Neuronal stem cell (in vitro differentiated cells): ENCODE data around the gene UQCC5.

Source experiments
- DNase-seq: peaks from one replicate; pipeline ENCODE4 v3.0.0-alpha.2; 2013; ENCODE audit warnings: low spot score
- H2AFZ ChIP-seq: one replicate; pipeline ENCODE4 v1.6.1; 2013; ENCODE audit warnings: mild to moderate bottlenecking, low read length, inconsistent platforms
- H2AK5ac ChIP-seq: 2 replicates; pipeline ENCODE4 v1.6.1; 2013; ENCODE audit warnings: low read depth, mild to moderate bottlenecking, inconsistent platforms, low read length, moderate library complexity, mixed read lengths
- H2BK120ac ChIP-seq: 2 replicates; pipeline ENCODE4 v1.6.1; 2013; ENCODE audit warnings: low read depth, mild to moderate bottlenecking, inconsistent platforms, low read length, moderate library complexity, mixed read lengths
- H2BK12ac ChIP-seq: one replicate; pipeline ENCODE4 v1.6.1; 2013; ENCODE audit warnings: low read length, inconsistent platforms
- H2BK15ac ChIP-seq: 2 replicates; pipeline ENCODE4 v1.6.1; 2013; ENCODE audit warnings: mild to moderate bottlenecking, low read length, inconsistent platforms, mixed read lengths
- H2BK5ac ChIP-seq: one replicate; pipeline ENCODE4 v1.6.1; 2013; ENCODE audit warnings: inconsistent platforms, mild to moderate bottlenecking, low read length, moderate library complexity
- H3K14ac ChIP-seq: one replicate; pipeline ENCODE4 v1.6.1; 2013; ENCODE audit warnings: low read length, inconsistent platforms
- H3K18ac ChIP-seq: 2 replicates; pipeline ENCODE4 v1.6.1; 2013; ENCODE audit warnings: low read length, inconsistent platforms
- H3K23ac ChIP-seq: 2 replicates; pipeline ENCODE4 v1.6.1; 2013; ENCODE audit warnings: low read depth, mild to moderate bottlenecking, mixed read lengths, low read length, inconsistent platforms; ENCODE audit not compliant: poor library complexity
- H3K27ac ChIP-seq: replicated peaks from 3 replicates; pipeline ENCODE4 v1.5.1; 2013; ENCODE audit warnings: low read length, inconsistent platforms
- H3K27me3 ChIP-seq, 3 experiments: 2 replicates each; pipeline ENCODE4 v1.6.1; 2013; ENCODE audit warnings: low read length in 3 of 3, mild to moderate bottlenecking in 2 of 3, inconsistent platforms in 1 of 3, low read depth in 1 of 3, mixed read lengths in 1 of 3, moderate library complexity in 1 of 3; ENCODE audit not compliant: control insufficient read depth in 3 of 3, insufficient read depth in 3 of 3
- H3K36me3 ChIP-seq, 2 donors: replicated peaks in 1 of 2; 2 replicates each; pipeline ENCODE4 v1.6.1; 2013; ENCODE audit warnings: low read length in 2 of 2; ENCODE audit not compliant: control insufficient read depth in 2 of 2, insufficient read depth in 2 of 2
- H3K4ac ChIP-seq: 2 replicates; pipeline ENCODE4 v1.6.1; 2013; ENCODE audit warnings: inconsistent platforms, mild to moderate bottlenecking, low read length, moderate library complexity
- H3K4me1 ChIP-seq, 2 donors: 1 replicate in 1 of 2; 2 replicates in 1 of 2; pipeline ENCODE4 v1.6.1; 2013; ENCODE audit warnings: low read length in 2 of 2, low read depth in 1 of 2; ENCODE audit not compliant: control insufficient read depth in 2 of 2, insufficient read depth in 1 of 2
- H3K4me2 ChIP-seq: one replicate; pipeline ENCODE4 v1.6.1; 2013; ENCODE audit warnings: mild to moderate bottlenecking, low read length, inconsistent platforms; ENCODE audit not compliant: insufficient read depth, poor library complexity, severe bottlenecking
- H3K4me3 ChIP-seq, 2 donors: 2 replicates each; pipeline ENCODE4 v1.5.1; 2013; ENCODE audit warnings: low read length in 2 of 2, mild to moderate bottlenecking in 2 of 2, inconsistent platforms in 1 of 2, moderate library complexity in 1 of 2
- H3K79me1 ChIP-seq: one replicate; pipeline ENCODE4 v1.6.1; 2013; ENCODE audit warnings: low read depth, mild to moderate bottlenecking, inconsistent platforms, low read length, moderate library complexity
- H3K9ac ChIP-seq: one replicate; pipeline ENCODE4 v1.6.1; 2013; ENCODE audit warnings: mild to moderate bottlenecking, low read depth, low read length, inconsistent platforms; ENCODE audit not compliant: poor library complexity
- H3K9me3 ChIP-seq, 2 donors: replicated peaks in 1 of 2; 2 replicates each; pipeline versions ENCODE3 to v1.6.1; 2013; ENCODE audit warnings: low read length in 2 of 2, mild to moderate bottlenecking in 2 of 2, inconsistent platforms in 1 of 2, low read depth in 1 of 2, mixed read lengths in 1 of 2, moderate library complexity in 1 of 2; ENCODE audit not compliant: control insufficient read depth in 2 of 2, insufficient read depth in 1 of 2
- H4K8ac ChIP-seq: one replicate; pipeline ENCODE4 v1.6.1; 2013; ENCODE audit warnings: low read depth, mild to moderate bottlenecking, inconsistent platforms, low read length, moderate library complexity
- H4K91ac ChIP-seq: one replicate; pipeline ENCODE4 v1.6.1; 2013; ENCODE audit warnings: low read length, low read depth, mild to moderate bottlenecking, inconsistent platforms; ENCODE audit not compliant: poor library complexity
- WGBS, 2 donors: extraction: QIAGEN DNeasy Blood & Tissue Kit; methylation state at CpG; one replicate each; pipeline ENCODE4 v1.1.7; 2013; ENCODE audit warnings: missing lambda C conversion rate in 2 of 2, mixed read lengths in 1 of 2; ENCODE audit not compliant: insufficient read length in 2 of 2, insufficient replicate concordance in 1 of 2; ENCODE audit errors: extremely low coverage in 2 of 2; 5-methylcytosine and 5-hydroxymethylcytosine counted together

UQCC5 gene

GRCh38 chr3:52495777-52496602, 40.4 kb upstream of the UQCC5 start:
- DNase-seq = no peak
- H3K79me1 ChIP-seq = no peaks in the 10 kb centered on the region
- H4K91ac ChIP-seq = no peak overlapping the region
- peak overlapping the region; percentile 60 for H3K18ac ChIP-seq
- H3K27me3 ChIP-seq = peaks cover 0 to 5% (median 0%) of the 10 kb centered on the region in 3 experiments
- H3K4ac ChIP-seq = peak overlapping the region; percentile 8
- H4K8ac ChIP-seq = no peak overlapping the region
- H3K4me1 ChIP-seq = peaks cover 0 to 7% of the 10 kb centered on the region in 2 donors
- peak overlapping the region; percentile 84 for H2BK5ac ChIP-seq
- peak overlapping the region; percentile 76 for H3K9ac ChIP-seq
- peak overlapping the region; percentile 89 for H2AK5ac ChIP-seq
- peak overlapping the region; percentile 24 for H2AFZ ChIP-seq
- H3K4me2 ChIP-seq = no peak overlapping the region
- no peak overlapping the region for H2BK12ac ChIP-seq
- no peak overlapping the region for H2BK120ac ChIP-seq
- H3K36me3 ChIP-seq = peaks cover 17 to 27% of the 10 kb centered on the region in 2 donors
- no peak overlapping the region for H3K4me3 ChIP-seq
- peak overlapping the region; percentile 58 for H3K23ac ChIP-seq
- no peak overlapping the region for H3K27ac ChIP-seq
- peak overlapping the region; percentile 22 for H2BK15ac ChIP-seq
- H3K14ac ChIP-seq = peak overlapping the region; percentile 63
- H3K9me3 ChIP-seq = no peaks in the 10 kb centered on the region
- WGBS, 2 donors = no CpG with 5 or more reads among the region's 16 CpGs

DNA sequence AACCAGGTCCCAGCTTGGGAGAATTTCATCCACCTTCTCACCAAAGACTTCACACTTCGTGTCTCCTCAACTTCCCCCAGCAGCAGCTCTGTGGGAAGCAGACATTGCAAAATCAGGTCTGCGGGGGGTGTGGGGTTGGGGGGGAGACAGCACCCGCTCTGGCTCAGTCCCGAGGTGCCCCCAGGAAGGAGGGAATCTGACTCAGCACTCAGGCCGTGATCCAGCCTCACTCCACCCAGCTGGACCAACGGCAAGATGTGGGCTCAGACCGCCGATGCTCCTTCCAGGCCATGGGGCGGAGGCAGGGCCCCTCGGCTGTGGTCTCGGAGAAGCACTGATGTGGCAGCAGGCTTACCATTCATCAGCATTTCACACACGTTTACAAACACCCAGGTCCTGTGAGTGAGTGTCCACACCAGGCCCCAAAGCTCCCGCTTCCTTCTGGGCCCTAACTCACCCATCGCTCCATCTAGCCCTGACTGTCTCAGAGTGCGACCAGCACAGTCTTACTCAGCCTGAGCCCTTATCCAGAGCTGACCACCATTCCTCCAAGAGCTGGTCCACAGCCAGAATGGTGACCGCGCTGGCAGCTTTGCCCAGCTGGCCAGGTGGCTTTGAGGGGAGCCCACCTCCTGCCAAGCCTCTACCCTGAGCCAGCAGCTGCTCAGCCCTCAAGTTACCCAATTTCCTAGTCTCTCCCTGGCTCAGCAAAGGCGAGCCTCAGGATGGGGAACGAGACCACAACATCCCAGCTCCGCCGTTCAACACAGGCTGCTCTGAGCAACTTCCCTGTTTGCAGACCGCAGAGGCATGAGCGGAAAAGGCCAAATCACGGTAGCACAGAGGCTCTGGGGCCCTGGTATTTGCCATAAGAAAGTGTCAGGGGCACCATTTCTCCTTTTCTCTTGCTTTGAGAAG, 38.0 kb upstream of the UQCC5 start:
- peak overlapping the region; percentile 75 for H3K14ac ChIP-seq
- H2BK15ac ChIP-seq = no peak overlapping the region
- no peak overlapping the region for H3K18ac ChIP-seq
- no peak overlapping the region for H3K4me3 ChIP-seq
- peak overlapping the region; percentile 53 for H3K9ac ChIP-seq
- H3K4me1 ChIP-seq = peaks cover 0 to 1% of the 10 kb centered on the region in 2 donors
- H4K91ac ChIP-seq = no peak overlapping the region
- H3K23ac ChIP-seq = no peak overlapping the region
- H3K79me1 ChIP-seq = no peaks in the 10 kb centered on the region
- no peak overlapping the region for H2BK120ac ChIP-seq
- no CpG with 5 or more reads among the region's 24 CpGs for WGBS, 2 donors
- no peak overlapping the region for H3K4me2 ChIP-seq
- no peak overlapping the region for H3K4ac ChIP-seq
- no peak overlapping the region for H3K27ac ChIP-seq
- H2BK12ac ChIP-seq = no peak overlapping the region
- H3K9me3 ChIP-seq = no peaks in the 10 kb centered on the region
- DNase-seq = no peak
- H2AK5ac ChIP-seq = no peak overlapping the region
- peaks cover 0 to 3% of the 10 kb centered on the region in 2 donors for H3K36me3 ChIP-seq
- H4K8ac ChIP-seq = no peak overlapping the region
- peaks cover 0 to 22% (median 0%) of the 10 kb centered on the region in 3 experiments for H3K27me3 ChIP-seq
- no peak overlapping the region for H2BK5ac ChIP-seq
- H2AFZ ChIP-seq = no peak overlapping the region

DNA sequence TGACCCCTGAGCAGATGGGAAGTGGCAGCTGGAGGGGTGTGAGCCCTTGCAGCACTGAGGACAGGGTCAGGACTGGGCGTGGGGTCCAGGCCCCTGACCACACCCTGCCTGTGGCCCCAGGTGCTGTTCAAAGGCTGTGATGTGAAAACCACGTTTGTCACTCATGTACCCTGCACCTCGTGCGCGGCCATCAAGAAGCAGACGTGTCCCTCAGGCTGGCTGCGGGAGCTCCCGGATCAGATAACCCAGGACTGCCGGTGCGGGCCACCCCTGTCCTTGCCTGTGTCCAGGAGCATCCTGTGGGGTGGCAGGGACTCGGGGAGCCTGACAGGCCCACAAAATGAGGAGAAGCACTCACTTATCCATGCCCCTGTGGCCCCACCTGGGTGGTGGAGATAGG, 35.4 kb upstream of the UQCC5 start:
- Histone ChIP-seq H3K27me3 (peaks cover 0 to 22% (median 0%) of the 10 kb centered on the region in 3 experiments), H3K18ac (peak overlapping the region; percentile 79), H3K4ac (no peak overlapping the region), H3K27ac (no peak overlapping the region), H2BK120ac (peak overlapping the region; percentile 17), H3K9ac (no peak overlapping the region), H3K9me3 (no peaks in the 10 kb centered on the region), H3K79me1 (no peaks in the 10 kb centered on the region), H2BK15ac (no peak overlapping the region), H3K23ac (no peak overlapping the region), H3K4me2 (no peak overlapping the region), H2AFZ (no peak overlapping the region), H3K14ac (peak overlapping the region; percentile 51), H2BK12ac (no peak overlapping the region), H3K36me3 (no peaks in the 10 kb centered on the region), H2AK5ac (peak overlapping the region; percentile 58), H3K4me3 (no peak overlapping the region), H2BK5ac (peak overlapping the region; percentile 10), H4K8ac (no peak overlapping the region), H3K4me1 (peaks cover 0 to 8% of the 10 kb centered on the region in 2 donors), H4K91ac (no peak overlapping the region)
- no CpG with 5 or more reads among the region's 11 CpGs for WGBS, 2 donors
- no peak for DNase-seq

- Histone ChIP-seq H3K9ac (no peak overlapping the region), H2BK15ac (peak overlapping the region; percentile 58), H2AK5ac (peak overlapping the region; percentile 58), H3K79me1 (peaks cover 2% of the 10 kb centered on the region), H3K4me3 (no peak overlapping the region), H3K27me3 (peaks cover 0 to 22% (median 0%) of the 10 kb centered on the region in 3 experiments), H3K27ac (no peak overlapping the region), H3K4ac (no peak overlapping the region), H3K18ac (no peak overlapping the region), H4K8ac (no peak overlapping the region), H3K4me1 (peaks cover 0 to 13% of the 10 kb centered on the region in 2 donors), H3K9me3 (no peaks in the 10 kb centered on the region), H2AFZ (no peak overlapping the region), H2BK12ac (peak overlapping the region; percentile 22), H3K36me3 (no peaks in the 10 kb centered on the region), H4K91ac (no peak overlapping the region), H3K14ac (no peak overlapping the region), H2BK120ac (no peak overlapping the region), H2BK5ac (peak overlapping the region; percentile 10), H3K4me2 (no peak overlapping the region), H3K23ac (no peak overlapping the region)
- DNase-seq = no peak
- no CpG with 5 or more reads among the region's 11 CpGs for WGBS, 2 donors
Measured at GRCh38 chr3:52502001-52502400, 34.4 kb upstream of the UQCC5 start.
